ENCODE data around the gene LNX1. TPM values are rescaled to one million over a fixed set of nuclear protein-coding genes. Genes with fewer than 3 reads are reported as not detected.

The LNX1 gene
- total and polyA plus RNA-seq, 2 donors (not counting 3 experiments of a cell fraction or from before 2014, with no cell fraction given): 0.72 to 1.3 TPM

GRCh38 chr4:53625888-53626287 lies 34.6 kb upstream of the LNX1 start:
- POLR2A ChIA-PET: no interaction called here
- Histone ChIP-seq H2AFZ (ENCODE audit: low read depth, low read length) (no peak overlapping the region), H3K79me2 (ENCODE audit: control insufficient read depth, insufficient read depth, low read length) (no peaks in the 10 kb centered on the region), H3K9ac (replicated peaks; ENCODE audit: extremely low read depth, insufficient read depth, low read length) (no peak overlapping the region), H3K27ac (ENCODE audit: insufficient read depth, low read depth, low read length) (no peak overlapping the region), H3K4me1 (ENCODE audit: control insufficient read depth, extremely low read depth, insufficient read depth, low read length) (no peaks in the 10 kb centered on the region), H3K27me3 (ENCODE audit: control insufficient read depth in 2 of 2, insufficient read depth in 2 of 2, low read length in 2 of 2) (peaks cover 12 to 13% of the 10 kb centered on the region in 2 experiments), H3K36me3 (ENCODE audit: control insufficient read depth in 2 of 2, extremely low read depth in 1 of 2, insufficient read depth in 2 of 2, low read length in 2 of 2) (no peaks in the 10 kb centered on the region), H3K4me2 (ENCODE audit: insufficient read depth, low read length) (no peak overlapping the region), H3K9me1 (replicated peaks; ENCODE audit: control insufficient read depth, extremely low read depth, insufficient read depth, low read length) (no peaks in the 10 kb centered on the region), H3K4me3 (replicated peaks in 1 of 3; ENCODE audit: insufficient read depth in 1 of 3, low read depth in 1 of 3, low read length in 3 of 3) (no peak overlapping the region), H4K20me1 (replicated peaks; ENCODE audit: control insufficient read depth, extremely low read depth, insufficient read depth, low read length) (no peaks in the 10 kb centered on the region), H3K9me3 (replicated peaks; ENCODE audit: control insufficient read depth, insufficient read depth, low read length) (no peaks in the 10 kb centered on the region)
- no TSS peak for BruUV-seq (replicated peaks)
- DNase-seq (ENCODE audit: low read depth, low spot score): no peak
- FAIRE-seq: no peak
- dilution Hi-C loops (cut with MboI; ENCODE audit: extremely low pct_ligation_motif_present, low sequenced_read_pairs): no loop called here
- CTCF ChIA-PET: interaction anchor here (0.8 to 1.0 kb wide), 2 partner anchors 81 to 120 kb away, joined by 3 read pairs; no protein-coding TSS in a partner anchor
- intact Hi-C loops (cut with micrococcal nuclease): no loop called here
- TF ChIP-seq MYC (IDR thresholded peaks at IDR 0.05; ENCODE audit: low read depth, low read length) (no peak), JUN (IDR thresholded peaks at IDR 0.05; ENCODE audit: borderline replicate concordance, insufficient read depth, insufficient read length, low read depth) (no peak), CTCF (IDR thresholded peaks at IDR 0.05; ENCODE audit: extremely low read depth in 1 of 2, insufficient read depth in 1 of 2, low read depth in 1 of 2, low read length in 2 of 2) (no peak), MAX (IDR thresholded peaks at IDR 0.05; ENCODE audit: insufficient read depth, insufficient read length) (no peak), POLR2A (IDR thresholded peaks at IDR 0.05; ENCODE audit: low read depth, low read length) (no peak), GATA2 (IDR thresholded peaks at IDR 0.05; ENCODE audit: insufficient read depth, insufficient read length, low read depth, low read length) (no peak)

- Histone ChIP-seq H3K27ac (ENCODE audit: insufficient read depth, low read depth, low read length) (no peak overlapping the region), H4K20me1 (replicated peaks; ENCODE audit: control insufficient read depth, extremely low read depth, insufficient read depth, low read length) (no peaks in the 10 kb centered on the region), H3K36me3 (ENCODE audit: control insufficient read depth in 2 of 2, extremely low read depth in 1 of 2, insufficient read depth in 2 of 2, low read length in 2 of 2) (no peaks in the 10 kb centered on the region), H3K4me3 (replicated peaks in 1 of 3; ENCODE audit: insufficient read depth in 1 of 3, low read depth in 1 of 3, low read length in 3 of 3) (no peak overlapping the region), H3K9ac (replicated peaks; ENCODE audit: extremely low read depth, insufficient read depth, low read length) (no peak overlapping the region), H3K79me2 (ENCODE audit: control insufficient read depth, insufficient read depth, low read length) (no peaks in the 10 kb centered on the region), H3K4me1 (ENCODE audit: control insufficient read depth, extremely low read depth, insufficient read depth, low read length) (no peaks in the 10 kb centered on the region), H3K27me3 (ENCODE audit: control insufficient read depth in 2 of 2, insufficient read depth in 2 of 2, low read length in 2 of 2) (peaks cover 5 to 13% of the 10 kb centered on the region in 2 experiments), H3K9me3 (replicated peaks; ENCODE audit: control insufficient read depth, insufficient read depth, low read length) (no peaks in the 10 kb centered on the region), H3K9me1 (replicated peaks; ENCODE audit: control insufficient read depth, extremely low read depth, insufficient read depth, low read length) (no peaks in the 10 kb centered on the region), H2AFZ (ENCODE audit: low read depth, low read length) (no peak overlapping the region), H3K4me2 (ENCODE audit: insufficient read depth, low read length) (no peak overlapping the region)
- dilution Hi-C loops (cut with MboI; ENCODE audit: extremely low pct_ligation_motif_present, low sequenced_read_pairs) (no loop called here), intact Hi-C loops (cut with micrococcal nuclease) (no loop called here)
- FAIRE-seq: no peak
- POLR2A ChIA-PET: no interaction called here
- CTCF ChIA-PET: interaction anchor here (1.7 kb wide), 1 partner anchor 611 kb away, joined by 4 read pairs; no protein-coding TSS in a partner anchor
- TF ChIP-seq CTCF (IDR thresholded peaks at IDR 0.05; ENCODE audit: extremely low read depth in 1 of 2, insufficient read depth in 1 of 2, low read depth in 1 of 2, low read length in 2 of 2): no peak
- TF ChIP-seq MYC (IDR thresholded peaks at IDR 0.05; ENCODE audit: low read depth, low read length): no peak
- TF ChIP-seq EZH2 (IDR thresholded peaks at IDR 0.05; ENCODE audit: borderline replicate concordance, low read depth, low read length, severe bottlenecking): no peak
- no peak for TF ChIP-seq POLR2AphosphoS5 (IDR thresholded peaks at IDR 0.05; ENCODE audit: insufficient read depth, low read depth, low read length)
- no peak for TF ChIP-seq MAX (IDR thresholded peaks at IDR 0.05; ENCODE audit: insufficient read depth, insufficient read length)
- no peak for TF ChIP-seq GATA2 (IDR thresholded peaks at IDR 0.05; ENCODE audit: insufficient read depth, insufficient read length, low read depth, low read length)
- no peak for TF ChIP-seq POLR2A (IDR thresholded peaks at IDR 0.05; ENCODE audit: low read depth, low read length)
- TF ChIP-seq JUN (IDR thresholded peaks at IDR 0.05; ENCODE audit: borderline replicate concordance, insufficient read depth, insufficient read length, low read depth): no peak
- no peak for TF ChIP-seq FOS (IDR thresholded peaks at IDR 0.05; ENCODE audit: borderline replicate concordance, insufficient read depth, low read length)
- no peak for DNase-seq (ENCODE audit: low read depth, low spot score)
- no TSS peak for BruUV-seq (replicated peaks)
These were observed 31.5 kb upstream of the LNX1 start for GRCh38 chr4:53622739-53623151.

Measured in endothelial cell of umbilical vein (primary cell).